ENCODE measurements around the gene CFAP46. TPM values are rescaled to one million over a fixed set of nuclear protein-coding genes. Genes with fewer than 3 reads are reported as not detected.

The CFAP46 gene
- total RNA-seq, 1 donor from 2014 or later, result 5.2 TPM

DNA sequence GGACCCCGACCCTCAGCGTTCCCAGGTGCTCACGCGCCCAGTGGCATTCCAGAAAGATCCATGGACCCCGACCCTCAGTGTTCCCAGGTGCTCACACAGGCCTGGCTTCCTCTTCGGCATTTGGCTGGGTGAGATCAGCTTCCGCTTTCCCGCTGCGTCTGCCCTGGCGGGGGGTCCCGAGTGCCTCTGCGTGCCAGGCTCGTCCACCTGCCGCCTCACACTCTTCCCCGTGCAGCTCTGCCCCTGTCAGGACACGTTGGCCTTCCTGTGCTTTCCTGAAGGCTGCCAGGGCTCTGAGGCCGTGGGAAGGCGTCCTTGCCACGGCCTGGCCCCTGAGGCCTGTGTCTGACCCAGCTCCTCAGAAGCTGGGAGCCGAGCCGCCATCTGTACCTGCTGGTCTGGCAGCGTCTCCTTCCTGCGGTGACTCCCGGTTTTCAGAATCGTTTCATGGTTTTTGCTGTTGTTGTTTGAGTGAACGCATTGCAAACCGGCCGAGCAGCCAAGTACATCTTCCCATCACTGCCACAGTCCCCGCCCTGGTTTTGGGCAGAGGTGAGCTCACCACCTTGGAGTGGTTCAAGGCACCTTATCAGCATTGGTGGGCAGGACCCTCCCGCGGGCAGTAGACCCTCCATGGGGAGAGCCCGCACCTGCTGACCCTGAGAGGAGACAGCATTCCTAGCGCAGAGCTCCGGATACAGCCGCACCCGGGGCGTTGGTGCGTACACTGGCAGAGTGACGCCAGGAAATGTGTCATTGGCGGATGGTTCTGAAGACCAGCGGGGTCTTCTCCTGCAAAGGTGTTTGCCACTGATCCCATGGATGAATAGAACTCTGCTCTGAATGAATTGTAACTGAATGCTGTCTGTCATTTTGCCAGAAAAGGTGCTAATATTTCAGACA lies 173.8 kb downstream of the CFAP46 start:
- Mint-ChIP-seq H3K27me3 (ENCODE audit: unreplicated experiment) (peaks cover 21% of the 10 kb centered on the region), H3K27ac (ENCODE audit: unreplicated experiment) (no peak overlapping the region), H3K36me3 (ENCODE audit: unreplicated experiment) (no peaks in the 10 kb centered on the region), H3K9me3 (ENCODE audit: unreplicated experiment) (peaks cover 32% of the 10 kb centered on the region), H3K4me1 (ENCODE audit: low read depth, unreplicated experiment) (peaks cover 23% of the 10 kb centered on the region), H3K4me3 (ENCODE audit: unreplicated experiment) (no peak overlapping the region)
- DNase-seq, result no peak
- TF ChIP-seq, protein P1, sequence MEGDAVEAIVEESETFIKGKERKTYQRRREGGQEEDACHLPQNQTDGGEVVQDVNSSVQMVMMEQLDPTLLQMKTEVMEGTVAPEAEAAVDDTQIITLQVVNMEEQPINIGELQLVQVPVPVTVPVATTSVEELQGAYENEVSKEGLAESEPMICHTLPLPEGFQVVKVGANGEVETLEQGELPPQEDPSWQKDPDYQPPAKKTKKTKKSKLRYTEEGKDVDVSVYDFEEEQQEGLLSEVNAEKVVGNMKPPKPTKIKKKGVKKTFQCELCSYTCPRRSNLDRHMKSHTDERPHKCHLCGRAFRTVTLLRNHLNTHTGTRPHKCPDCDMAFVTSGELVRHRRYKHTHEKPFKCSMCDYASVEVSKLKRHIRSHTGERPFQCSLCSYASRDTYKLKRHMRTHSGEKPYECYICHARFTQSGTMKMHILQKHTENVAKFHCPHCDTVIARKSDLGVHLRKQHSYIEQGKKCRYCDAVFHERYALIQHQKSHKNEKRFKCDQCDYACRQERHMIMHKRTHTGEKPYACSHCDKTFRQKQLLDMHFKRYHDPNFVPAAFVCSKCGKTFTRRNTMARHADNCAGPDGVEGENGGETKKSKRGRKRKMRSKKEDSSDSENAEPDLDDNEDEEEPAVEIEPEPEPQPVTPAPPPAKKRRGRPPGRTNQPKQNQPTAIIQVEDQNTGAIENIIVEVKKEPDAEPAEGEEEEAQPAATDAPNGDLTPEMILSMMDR (IDR thresholded peaks at IDR 0.05; ENCODE audit: partially characterized antibody, unreplicated experiment), result no peak

GRCh38 chr10:132766291-132766690 lies 176.1 kb downstream of the CFAP46 start:
- H3K27me3 Mint-ChIP-seq (ENCODE audit: unreplicated experiment), result peaks cover 28% of the 10 kb centered on the region
- peak overlapping the region; percentile 6 for H3K4me3 Mint-ChIP-seq (ENCODE audit: unreplicated experiment)
- TF ChIP-seq, protein P1 (IDR thresholded peaks at IDR 0.05; ENCODE audit: partially characterized antibody, unreplicated experiment), result no peak
- H3K4me1 Mint-ChIP-seq (ENCODE audit: low read depth, unreplicated experiment), result peaks cover 23% of the 10 kb centered on the region
- DNase-seq, result no peak
- peaks cover 37% of the 10 kb centered on the region for H3K9me3 Mint-ChIP-seq (ENCODE audit: unreplicated experiment)
- peak overlapping the region; percentile 81 for H3K27ac Mint-ChIP-seq (ENCODE audit: unreplicated experiment)
- H3K36me3 Mint-ChIP-seq (ENCODE audit: unreplicated experiment), result peaks cover 12% of the 10 kb centered on the region

DNA sequence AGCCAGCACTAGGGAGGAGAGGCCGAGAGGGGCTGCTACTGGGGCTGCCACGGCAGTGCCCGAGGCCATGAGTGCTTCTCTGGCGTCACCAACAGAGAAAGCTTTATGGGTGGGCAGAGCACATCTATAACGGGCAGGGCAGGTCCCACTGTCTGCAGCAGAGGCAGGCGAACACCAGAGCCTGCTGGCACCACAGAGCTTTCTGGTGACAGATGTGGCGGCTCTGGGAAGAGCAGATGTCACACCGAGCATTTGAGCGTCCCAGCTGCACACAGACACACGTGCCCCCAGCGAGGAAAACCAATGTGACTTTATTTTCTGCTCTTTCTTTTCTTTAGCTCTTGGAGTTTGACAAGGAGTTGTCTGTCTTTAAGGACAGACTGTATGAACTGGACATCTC lies 176.9 kb downstream of the CFAP46 start:
- TF ChIP-seq, protein P1 (IDR thresholded peaks at IDR 0.05; ENCODE audit: partially characterized antibody, unreplicated experiment), result no peak
- Mint-ChIP-seq H3K27ac (ENCODE audit: unreplicated experiment) (peak overlapping the region; percentile 81), H3K4me3 (ENCODE audit: unreplicated experiment) (peak overlapping the region; percentile 72), H3K4me1 (ENCODE audit: low read depth, unreplicated experiment) (peaks cover 23% of the 10 kb centered on the region), H3K27me3 (ENCODE audit: unreplicated experiment) (peaks cover 28% of the 10 kb centered on the region), H3K9me3 (ENCODE audit: unreplicated experiment) (peaks cover 34% of the 10 kb centered on the region), H3K36me3 (ENCODE audit: unreplicated experiment) (peaks cover 12% of the 10 kb centered on the region)
- DNase-seq, result no peak

GRCh38 chr10:132764108-132764507 lies 178.3 kb downstream of the CFAP46 start:
- Mint-ChIP-seq H3K4me3 (ENCODE audit: unreplicated experiment) (peak overlapping the region; percentile 45), H3K4me1 (ENCODE audit: low read depth, unreplicated experiment) (peaks cover 23% of the 10 kb centered on the region), H3K9me3 (ENCODE audit: unreplicated experiment) (peaks cover 32% of the 10 kb centered on the region), H3K27me3 (ENCODE audit: unreplicated experiment) (peaks cover 30% of the 10 kb centered on the region), H3K27ac (ENCODE audit: unreplicated experiment) (peak overlapping the region; percentile 88), H3K36me3 (ENCODE audit: unreplicated experiment) (peaks cover 12% of the 10 kb centered on the region)
- TF ChIP-seq, protein P1 (IDR thresholded peaks at IDR 0.05; ENCODE audit: partially characterized antibody, unreplicated experiment), result no peak
- DNase-seq, result no peak

- TF ChIP-seq, protein P1 (IDR thresholded peaks at IDR 0.05; ENCODE audit: partially characterized antibody, unreplicated experiment), result no peak
- H3K9me3 Mint-ChIP-seq (ENCODE audit: unreplicated experiment), result peaks cover 32% of the 10 kb centered on the region
- peaks cover 30% of the 10 kb centered on the region for H3K27me3 Mint-ChIP-seq (ENCODE audit: unreplicated experiment)
- peaks cover 12% of the 10 kb centered on the region for H3K36me3 Mint-ChIP-seq (ENCODE audit: unreplicated experiment)
- H3K27ac Mint-ChIP-seq (ENCODE audit: unreplicated experiment), result no peak overlapping the region
- peaks cover 23% of the 10 kb centered on the region for H3K4me1 Mint-ChIP-seq (ENCODE audit: low read depth, unreplicated experiment)
- DNase-seq, result no peak
- no peak overlapping the region for H3K4me3 Mint-ChIP-seq (ENCODE audit: unreplicated experiment)
These were observed 178.8 kb downstream of the CFAP46 start for GRCh38 chr10:132763545-132763944.

All from glutamatergic neuron (in vitro differentiated cells).